Effector CD4-positive, alpha-beta T cell (primary cell): Measurements from ENCODE around the gene CEMIP2.

Experiments used
- DNase-seq: peaks from one replicate; pipeline ENCODE4 v3.0.0-alpha.2; 2020

The CEMIP2 gene

GRCh38 chr9:71772726-71773125, 4.4 kb upstream of the CEMIP2 start:
- no peak for DNase-seq

- no peak for DNase-seq
Observed at GRCh38 chr9:71770170-71770569, 1.9 kb upstream of the CEMIP2 start.

GRCh38 chr9:71769175-71770161, 1.2 kb upstream of the CEMIP2 start:
- DNase-seq = peak; percentile 68

GRCh38 chr9:71767776-71768321, 464 bp downstream of the CEMIP2 start:
- DNase-seq = no peak

- DNase-seq = no peak
Observed at GRCh38 chr9:71767163-71767775, 1.0 kb downstream of the CEMIP2 start.

- DNase-seq = no peak
Observed at GRCh38 chr9:71766663-71767062, 1.6 kb downstream of the CEMIP2 start.

- no peak for DNase-seq
Observed at GRCh38 chr9:71765693-71766092, 2.6 kb downstream of the CEMIP2 start.

GRCh38 chr9:71764891-71765290, 3.4 kb downstream of the CEMIP2 start:
- DNase-seq = no peak

GRCh38 chr9:71764463-71764862, 3.9 kb downstream of the CEMIP2 start:
- DNase-seq = no peak

- no peak for DNase-seq
Observed at GRCh38 chr9:71763832-71764231, 4.5 kb downstream of the CEMIP2 start.

GRCh38 chr9:71762900-71763653, 5.2 kb downstream of the CEMIP2 start:
- DNase-seq = no peak

- no peak for DNase-seq
Observed at GRCh38 chr9:71761938-71762353, 6.4 kb downstream of the CEMIP2 start.

GRCh38 chr9:71760901-71761300, 7.4 kb downstream of the CEMIP2 start:
- DNase-seq = no peak

- no peak for DNase-seq
Observed at GRCh38 chr9:71758785-71759184, 9.5 kb downstream of the CEMIP2 start.

- DNase-seq = no peak
Observed at GRCh38 chr9:71758277-71758676, 10.0 kb downstream of the CEMIP2 start.

- DNase-seq = no peak
Observed at GRCh38 chr9:71756753-71757152, 11.6 kb downstream of the CEMIP2 start.

GRCh38 chr9:71755869-71756268, 12.4 kb downstream of the CEMIP2 start:
- DNase-seq = no peak

GRCh38 chr9:71755230-71755629, 13.1 kb downstream of the CEMIP2 start:
- no peak for DNase-seq

GRCh38 chr9:71754151-71754550, 14.2 kb downstream of the CEMIP2 start:
- no peak for DNase-seq

- no peak for DNase-seq
Observed at GRCh38 chr9:71752928-71753327, 15.4 kb downstream of the CEMIP2 start.

GRCh38 chr9:71752352-71752751, 16.0 kb downstream of the CEMIP2 start:
- no peak for DNase-seq

- no peak for DNase-seq
Observed at GRCh38 chr9:71748280-71748743, 20.0 kb downstream of the CEMIP2 start.

- DNase-seq = no peak
Observed at GRCh38 chr9:71747576-71747975, 20.7 kb downstream of the CEMIP2 start.
